Activated CD4-positive, alpha-beta T cell treated with anti-CD3 and anti-CD28 coated beads, Interleukin-2, amount 10 ng/mL, durations not matched to agents 24 days and 14 days (primary cell): ENCODE measurements around the gene PRSS57. TPM values are rescaled to one million over a fixed set of nuclear protein-coding genes. Genes with fewer than 3 reads are reported as not detected.

Source experiments
- DNase-seq: peaks from one replicate; pipeline ENCODE4 v3.0.0; 2022
- H3K27ac Mint-ChIP-seq: one replicate; pipeline ENCODE4 v1.8.0; 2022; ENCODE audit warnings: mild to moderate bottlenecking, mixed read lengths
- H3K27me3 Mint-ChIP-seq: one replicate; pipeline ENCODE4 v1.8.0; 2022; ENCODE audit warnings: mixed read lengths
- H3K36me3 Mint-ChIP-seq: one replicate; pipeline ENCODE4 v1.8.0; 2022; ENCODE audit warnings: low read depth, mild to moderate bottlenecking, mixed read lengths
- H3K4me1 Mint-ChIP-seq: one replicate; pipeline ENCODE4 v1.8.0; 2021; ENCODE audit warnings: mixed read lengths
- H3K4me3 Mint-ChIP-seq: one replicate; pipeline ENCODE4 v1.8.0; 2022; ENCODE audit warnings: mild to moderate bottlenecking, moderate library complexity, mixed read lengths
- H3K9me3 Mint-ChIP-seq: one replicate; pipeline ENCODE4 v1.8.0; 2021; ENCODE audit warnings: mixed read lengths
- intact Hi-C: fragments of 100-400 bp; cut with micrococcal nuclease; formaldehyde crosslinking; loops from one replicate; pipeline ENCODE4 v1.15.1; 2023
- total RNA-seq: library from RNA; stranded (reverse); gene quantifications from 2 replicates; pipeline ENCODE4 v1.2.3, GENCODE V29; 2022

PRSS57 gene
- total RNA-seq, 1 donor from 2014 or later = not detected

- no peak overlapping the region for H3K27ac Mint-ChIP-seq
- H3K4me1 Mint-ChIP-seq = peaks cover 2% of the 10 kb centered on the region
- peaks cover 32% of the 10 kb centered on the region for H3K36me3 Mint-ChIP-seq
- H3K4me3 Mint-ChIP-seq = no peak overlapping the region
- intact Hi-C loops = no loop called here
- no peak for DNase-seq
- no peaks in the 10 kb centered on the region for H3K27me3 Mint-ChIP-seq
- no peaks in the 10 kb centered on the region for H3K9me3 Mint-ChIP-seq
These were observed 43.3 kb downstream of the PRSS57 start for GRCh38 chr19:651991-652390.

- Mint-ChIP-seq H3K27ac (no peak overlapping the region), H3K4me3 (no peak overlapping the region), H3K9me3 (no peaks in the 10 kb centered on the region), H3K4me1 (peaks cover 2% of the 10 kb centered on the region), H3K27me3 (no peaks in the 10 kb centered on the region), H3K36me3 (peaks cover 33% of the 10 kb centered on the region)
- no peak for DNase-seq
- intact Hi-C loops = no loop called here
These were observed 44.0 kb downstream of the PRSS57 start for GRCh38 chr19:651114-651818.

GRCh38 chr19:650121-650520 is 45.1 kb downstream of the PRSS57 start:
- intact Hi-C loops = no loop called here
- no peak for DNase-seq
- Mint-ChIP-seq H3K27ac (no peak overlapping the region), H3K36me3 (peaks cover 28% of the 10 kb centered on the region), H3K9me3 (no peaks in the 10 kb centered on the region), H3K27me3 (no peaks in the 10 kb centered on the region), H3K4me3 (no peak overlapping the region), H3K4me1 (no peaks in the 10 kb centered on the region)

GRCh38 chr19:648904-649801 is 46.1 kb downstream of the PRSS57 start:
- Mint-ChIP-seq H3K4me3 (no peak overlapping the region), H3K27ac (no peak overlapping the region), H3K4me1 (no peaks in the 10 kb centered on the region), H3K36me3 (peaks cover 27% of the 10 kb centered on the region), H3K27me3 (no peaks in the 10 kb centered on the region), H3K9me3 (no peaks in the 10 kb centered on the region)
- intact Hi-C loops = no loop called here
- no peak for DNase-seq

- Mint-ChIP-seq H3K27me3 (no peaks in the 10 kb centered on the region), H3K4me1 (no peaks in the 10 kb centered on the region), H3K27ac (no peak overlapping the region), H3K4me3 (no peak overlapping the region), H3K36me3 (peaks cover 22% of the 10 kb centered on the region), H3K9me3 (no peaks in the 10 kb centered on the region)
- intact Hi-C loops = no loop called here
- no peak for DNase-seq
These were observed 46.9 kb downstream of the PRSS57 start for GRCh38 chr19:648305-648704.

- no peaks in the 10 kb centered on the region for H3K27me3 Mint-ChIP-seq
- no peaks in the 10 kb centered on the region for H3K9me3 Mint-ChIP-seq
- intact Hi-C loops = no loop called here
- H3K4me3 Mint-ChIP-seq = no peak overlapping the region
- no peaks in the 10 kb centered on the region for H3K4me1 Mint-ChIP-seq
- no peak for DNase-seq
- peaks cover 23% of the 10 kb centered on the region for H3K36me3 Mint-ChIP-seq
- H3K27ac Mint-ChIP-seq = no peak overlapping the region
These were observed 47.5 kb downstream of the PRSS57 start for GRCh38 chr19:647566-648284.

- no peak overlapping the region for H3K27ac Mint-ChIP-seq
- intact Hi-C loops = no loop called here
- no peak overlapping the region for H3K4me3 Mint-ChIP-seq
- no peaks in the 10 kb centered on the region for H3K9me3 Mint-ChIP-seq
- DNase-seq = no peak
- H3K4me1 Mint-ChIP-seq = no peaks in the 10 kb centered on the region
- H3K36me3 Mint-ChIP-seq = peaks cover 23% of the 10 kb centered on the region
- no peaks in the 10 kb centered on the region for H3K27me3 Mint-ChIP-seq
These were observed 48.3 kb downstream of the PRSS57 start for GRCh38 chr19:646779-647565.

- Mint-ChIP-seq H3K4me3 (no peak overlapping the region), H3K4me1 (no peaks in the 10 kb centered on the region), H3K9me3 (no peaks in the 10 kb centered on the region), H3K36me3 (peaks cover 21% of the 10 kb centered on the region), H3K27ac (no peak overlapping the region), H3K27me3 (no peaks in the 10 kb centered on the region)
- intact Hi-C loops = no loop called here
- no peak for DNase-seq
These were observed 49.1 kb downstream of the PRSS57 start for GRCh38 chr19:645912-646778.

GRCh38 chr19:644789-645188 is 50.5 kb downstream of the PRSS57 start:
- Mint-ChIP-seq H3K36me3 (peaks cover 18% of the 10 kb centered on the region), H3K27ac (no peak overlapping the region), H3K4me3 (no peak overlapping the region), H3K9me3 (no peaks in the 10 kb centered on the region), H3K4me1 (no peaks in the 10 kb centered on the region), H3K27me3 (no peaks in the 10 kb centered on the region)
- no peak for DNase-seq
- intact Hi-C loops = no loop called here

GRCh38 chr19:644363-644762 is 50.9 kb downstream of the PRSS57 start:
- H3K4me1 Mint-ChIP-seq = peaks cover 1% of the 10 kb centered on the region
- H3K36me3 Mint-ChIP-seq = peaks cover 18% of the 10 kb centered on the region
- DNase-seq = no peak
- peaks cover 1% of the 10 kb centered on the region for H3K27me3 Mint-ChIP-seq
- H3K9me3 Mint-ChIP-seq = no peaks in the 10 kb centered on the region
- no peak overlapping the region for H3K27ac Mint-ChIP-seq
- intact Hi-C loops = no loop called here
- no peak overlapping the region for H3K4me3 Mint-ChIP-seq

- intact Hi-C loops = no loop called here
- Mint-ChIP-seq H3K9me3 (no peaks in the 10 kb centered on the region), H3K4me3 (no peak overlapping the region), H3K27me3 (peaks cover 3% of the 10 kb centered on the region), H3K27ac (no peak overlapping the region), H3K36me3 (peaks cover 15% of the 10 kb centered on the region), H3K4me1 (peaks cover 4% of the 10 kb centered on the region)
- DNase-seq = no peak
These were observed 51.5 kb downstream of the PRSS57 start for GRCh38 chr19:643736-644135.

GRCh38 chr19:642767-643727 is 52.2 kb downstream of the PRSS57 start:
- intact Hi-C loops = no loop called here
- no peak for DNase-seq
- Mint-ChIP-seq H3K27me3 (peaks cover 3% of the 10 kb centered on the region), H3K4me3 (no peak overlapping the region), H3K36me3 (peaks cover 12% of the 10 kb centered on the region), H3K9me3 (no peaks in the 10 kb centered on the region), H3K27ac (no peak overlapping the region), H3K4me1 (peaks cover 4% of the 10 kb centered on the region)
